Measurements from ENCODE around the gene MYLK.

DNA sequence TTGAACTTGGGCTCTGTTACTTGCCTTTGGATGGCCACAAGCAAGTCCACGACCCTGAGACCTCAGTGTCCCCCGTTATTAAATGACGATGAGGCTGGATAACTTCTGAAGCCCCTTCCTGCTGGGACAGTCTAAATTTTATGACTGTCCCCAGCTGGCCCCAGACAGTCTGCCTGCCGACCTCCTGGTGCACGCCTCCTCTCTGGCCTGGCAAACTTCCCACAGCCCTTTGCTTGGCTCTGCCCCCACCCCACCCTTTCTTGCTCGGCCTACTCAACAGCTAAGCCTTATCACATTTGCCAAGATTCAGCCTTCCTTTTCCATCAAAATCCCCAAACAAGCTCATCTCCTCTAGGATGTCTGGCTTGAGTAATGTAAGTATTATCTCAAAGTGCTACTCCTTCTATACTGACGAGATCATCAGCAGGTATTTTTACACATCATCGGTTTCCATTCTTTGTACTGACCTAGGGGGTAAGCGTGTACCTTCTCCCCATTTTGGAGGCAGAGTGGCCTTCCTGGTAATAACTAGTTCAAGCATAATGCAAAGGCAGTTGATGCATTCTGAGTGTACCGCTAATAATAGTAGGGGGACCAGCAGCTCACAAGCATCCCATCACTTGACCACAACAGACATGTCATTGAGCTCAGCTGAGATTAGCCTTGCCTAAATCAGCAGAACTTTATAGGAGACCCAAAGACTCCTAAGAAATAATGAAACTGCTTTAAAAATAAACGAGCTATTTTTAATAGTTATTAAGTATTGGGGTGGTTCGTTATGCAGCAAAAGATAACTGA is 178.4 kb downstream of the MYLK start:
- TF ChIP-seq, protein P1, sequence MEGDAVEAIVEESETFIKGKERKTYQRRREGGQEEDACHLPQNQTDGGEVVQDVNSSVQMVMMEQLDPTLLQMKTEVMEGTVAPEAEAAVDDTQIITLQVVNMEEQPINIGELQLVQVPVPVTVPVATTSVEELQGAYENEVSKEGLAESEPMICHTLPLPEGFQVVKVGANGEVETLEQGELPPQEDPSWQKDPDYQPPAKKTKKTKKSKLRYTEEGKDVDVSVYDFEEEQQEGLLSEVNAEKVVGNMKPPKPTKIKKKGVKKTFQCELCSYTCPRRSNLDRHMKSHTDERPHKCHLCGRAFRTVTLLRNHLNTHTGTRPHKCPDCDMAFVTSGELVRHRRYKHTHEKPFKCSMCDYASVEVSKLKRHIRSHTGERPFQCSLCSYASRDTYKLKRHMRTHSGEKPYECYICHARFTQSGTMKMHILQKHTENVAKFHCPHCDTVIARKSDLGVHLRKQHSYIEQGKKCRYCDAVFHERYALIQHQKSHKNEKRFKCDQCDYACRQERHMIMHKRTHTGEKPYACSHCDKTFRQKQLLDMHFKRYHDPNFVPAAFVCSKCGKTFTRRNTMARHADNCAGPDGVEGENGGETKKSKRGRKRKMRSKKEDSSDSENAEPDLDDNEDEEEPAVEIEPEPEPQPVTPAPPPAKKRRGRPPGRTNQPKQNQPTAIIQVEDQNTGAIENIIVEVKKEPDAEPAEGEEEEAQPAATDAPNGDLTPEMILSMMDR (IDR thresholded peaks at IDR 0.05; ENCODE audit: low read length) = no peak
- TF ChIP-seq EZH2 (IDR thresholded peaks at IDR 0.05; ENCODE audit: borderline replicate concordance, low read length) = no peak

Measured in OCI-LY1 (cell line).